ENCODE measurements around the gene C6orf89.

Gene C6orf89

GRCh38 chr6:36885461-36886401 is at the start of gene C6orf89:
TSS of gene C6orf89 (plus strand) at chr6:36885952. CDS start at chr6:36899445, 13,493 bp downstream.
- H3K4me3 ChIP-seq (ENCODE audit: control insufficient read depth, low read depth, low read length) = peak within 1 kb of the TSS; percentile 79
- peak; percentile 86 for TF ChIP-seq CTCF (IDR thresholded peaks at IDR 0.05; ENCODE audit: control insufficient read depth, insufficient read depth, low read depth, low read length, missing control alignments)
- DNase-seq (ENCODE audit: low read depth) = peak; percentile 90

GRCh38 chr6:36836111-36837021 is 49.4 kb upstream of the C6orf89 start:
- no peak for DNase-seq (ENCODE audit: low read depth)
- TF ChIP-seq CTCF (IDR thresholded peaks at IDR 0.05; ENCODE audit: control insufficient read depth, insufficient read depth, low read depth, low read length, missing control alignments) = no peak
- no peak overlapping the region for H3K4me3 ChIP-seq (ENCODE audit: control insufficient read depth, low read depth, low read length)

- no peak for TF ChIP-seq CTCF (IDR thresholded peaks at IDR 0.05; ENCODE audit: control insufficient read depth, insufficient read depth, low read depth, low read length, missing control alignments)
- H3K4me3 ChIP-seq (ENCODE audit: control insufficient read depth, low read depth, low read length) = no peak overlapping the region
- no peak for DNase-seq (ENCODE audit: low read depth)
These were observed 48.8 kb upstream of the C6orf89 start for GRCh38 chr6:36837022-36837339.

GRCh38 chr6:36837686-36838085 is 48.1 kb upstream of the C6orf89 start:
- no peak for DNase-seq (ENCODE audit: low read depth)
- TF ChIP-seq CTCF (IDR thresholded peaks at IDR 0.05; ENCODE audit: control insufficient read depth, insufficient read depth, low read depth, low read length, missing control alignments) = no peak
- no peak overlapping the region for H3K4me3 ChIP-seq (ENCODE audit: control insufficient read depth, low read depth, low read length)

GRCh38 chr6:36838896-36839748 is 46.6 kb upstream of the C6orf89 start, which contains the start of gene CPNE5:
TSS of gene CPNE5 (minus strand) at chr6:36839444. CDS start at chr6:36839377, 67 bp downstream.
- TF ChIP-seq CTCF (IDR thresholded peaks at IDR 0.05; ENCODE audit: control insufficient read depth, insufficient read depth, low read depth, low read length, missing control alignments) = no peak
- no peak for DNase-seq (ENCODE audit: low read depth)
- H3K4me3 ChIP-seq (ENCODE audit: control insufficient read depth, low read depth, low read length) = peak within 1 kb of the TSS; percentile 47

Data from AG09309 (cell line).